Astrocyte (in vitro differentiated cells and primary cell): Measurements from ENCODE around the gene ELMO3.

Experiments used
- CTCF ChIP-seq: IDR thresholded peaks from 2 replicates; pipeline ENCODE4 v1.5.1; 2011; ENCODE audit warnings: low read depth, mild to moderate bottlenecking, inconsistent platforms, low read length, moderate library complexity; ENCODE audit not compliant: insufficient read depth
- EZH2 ChIP-seq: IDR thresholded peaks from 2 replicates; pipeline ENCODE4 v1.6.1; 2012; ENCODE audit warnings: mild to moderate bottlenecking, low read length, inconsistent platforms; ENCODE audit not compliant: insufficient read depth

GRCh38 chr16:67243481-67243880, 44.5 kb downstream of the ELMO3 start:
- TF ChIP-seq CTCF (no peak), EZH2 (no peak)
